ENCODE data around the gene TADA3. TPM values are rescaled to one million over a fixed set of nuclear protein-coding genes. Genes with fewer than 3 reads are reported as not detected.
A peak's percentile ranks its signal among the peaks of the same experiment; 100 is the strongest.

TADA3 gene
- total RNA-seq, 1 experiment from 2014 or later: 83.8 TPM

GRCh38 chr3:9815986-9816385 is 23.7 kb upstream of the TADA3 start:
- H3K4me3 ChIP-seq: no peak overlapping the region
- no peak for DNase-seq
- H3K27me3 ChIP-seq: no peaks in the 10 kb centered on the region
- no peaks in the 10 kb centered on the region for H3K9me3 ChIP-seq
- H3K36me3 ChIP-seq: no peaks in the 10 kb centered on the region

GRCh38 chr3:9812870-9813483 is 20.7 kb upstream of the TADA3 start:
- Histone ChIP-seq H3K4me3 (no peak overlapping the region), H3K36me3 (no peaks in the 10 kb centered on the region), H3K9me3 (no peaks in the 10 kb centered on the region), H3K27me3 (no peaks in the 10 kb centered on the region)
- no peak for DNase-seq

GRCh38 chr3:9810846-9811245 is 18.6 kb upstream of the TADA3 start:
- no peaks in the 10 kb centered on the region for H3K27me3 ChIP-seq
- H3K36me3 ChIP-seq: peaks cover 4% of the 10 kb centered on the region; the same call in 1 of the 2 replicates
- H3K4me3 ChIP-seq: no peak overlapping the region
- H3K9me3 ChIP-seq: no peaks in the 10 kb centered on the region
- no peak for DNase-seq

GRCh38 chr3:9810433-9810770 is 18.1 kb upstream of the TADA3 start:
- H3K4me3 ChIP-seq: peak overlapping the region; percentile 42
- DNase-seq: no peak
- H3K27me3 ChIP-seq: no peaks in the 10 kb centered on the region
- peaks cover 9% of the 10 kb centered on the region; the same call in 1 of the 2 replicates for H3K36me3 ChIP-seq
- H3K9me3 ChIP-seq: no peaks in the 10 kb centered on the region

- Histone ChIP-seq H3K9me3 (no peaks in the 10 kb centered on the region), H3K27me3 (no peaks in the 10 kb centered on the region), H3K4me3 (peak within 1 kb of the TSS; percentile 42), H3K36me3 (peaks cover 14% of the 10 kb centered on the region; the same call in 1 of the 2 replicates)
- DNase-seq: peak; percentile 71
Observed at GRCh38 chr3:9809615-9810432, 17.6 kb upstream of the TADA3 start, which contains the start of gene TTLL3. TSS of gene TTLL3 (plus strand) at chr3:9810262. CDS start at chr3:9810662, 400 bp downstream.

- no peaks in the 10 kb centered on the region for H3K9me3 ChIP-seq
- H3K27me3 ChIP-seq: no peaks in the 10 kb centered on the region
- H3K36me3 ChIP-seq: peaks cover 19% of the 10 kb centered on the region
- no peak for DNase-seq
- H3K4me3 ChIP-seq: peak overlapping the region; percentile 42
Observed at GRCh38 chr3:9809239-9809614, 17.0 kb upstream of the TADA3 start.

- no peak for DNase-seq
- no peaks in the 10 kb centered on the region for H3K9me3 ChIP-seq
- no peak overlapping the region for H3K4me3 ChIP-seq
- H3K36me3 ChIP-seq: peaks cover 26% of the 10 kb centered on the region
- H3K27me3 ChIP-seq: no peaks in the 10 kb centered on the region
Observed at GRCh38 chr3:9808345-9809037, 16.2 kb upstream of the TADA3 start.

- Histone ChIP-seq H3K9me3 (no peaks in the 10 kb centered on the region), H3K4me3 (no peak overlapping the region), H3K36me3 (peaks cover 30% of the 10 kb centered on the region), H3K27me3 (no peaks in the 10 kb centered on the region)
- no peak for DNase-seq
Observed at GRCh38 chr3:9807981-9808344, 15.7 kb upstream of the TADA3 start.

GRCh38 chr3:9806688-9807589 is 14.7 kb upstream of the TADA3 start:
- Histone ChIP-seq H3K4me3 (no peak overlapping the region), H3K36me3 (peaks cover 30% of the 10 kb centered on the region), H3K9me3 (no peaks in the 10 kb centered on the region), H3K27me3 (no peaks in the 10 kb centered on the region)
- DNase-seq: no peak

GRCh38 chr3:9806137-9806536 is 13.9 kb upstream of the TADA3 start:
- DNase-seq: no peak
- H3K9me3 ChIP-seq: no peaks in the 10 kb centered on the region
- H3K36me3 ChIP-seq: peaks cover 37% of the 10 kb centered on the region
- H3K4me3 ChIP-seq: no peak overlapping the region
- H3K27me3 ChIP-seq: no peaks in the 10 kb centered on the region

GRCh38 chr3:9804996-9805395 is 12.7 kb upstream of the TADA3 start:
- Histone ChIP-seq H3K36me3 (peaks cover 43% of the 10 kb centered on the region), H3K9me3 (no peaks in the 10 kb centered on the region), H3K27me3 (no peaks in the 10 kb centered on the region), H3K4me3 (no peak overlapping the region)
- no peak for DNase-seq

- no peak overlapping the region for H3K4me3 ChIP-seq
- H3K9me3 ChIP-seq: no peaks in the 10 kb centered on the region
- DNase-seq: no peak
- no peaks in the 10 kb centered on the region for H3K27me3 ChIP-seq
- peaks cover 48% of the 10 kb centered on the region for H3K36me3 ChIP-seq
Observed at GRCh38 chr3:9803494-9803893, 11.2 kb upstream of the TADA3 start.

- no peak for DNase-seq
Observed at GRCh38 chr3:9800529-9800928, 8.3 kb upstream of the TADA3 start.

GRCh38 chr3:9797196-9797945 is 5.1 kb upstream of the TADA3 start:
- no peak for DNase-seq

More at GRCh38 chr3:9800529-9800928, 8.3 kb upstream of the TADA3 start:
- H3K36me3 ChIP-seq: peaks cover 52% of the 10 kb centered on the region
- H3K27me3 ChIP-seq: no peaks in the 10 kb centered on the region
- no peak overlapping the region for H3K4me3 ChIP-seq
- no peaks in the 10 kb centered on the region for H3K9me3 ChIP-seq

GRCh38 chr3:9795207-9795606 is 2.9 kb upstream of the TADA3 start:
- no peaks in the 10 kb centered on the region for H3K9me3 ChIP-seq
- no peaks in the 10 kb centered on the region for H3K27me3 ChIP-seq
- no peak overlapping the region for H3K4me3 ChIP-seq
- no peak for DNase-seq
- peaks cover 22% of the 10 kb centered on the region for H3K36me3 ChIP-seq

More at GRCh38 chr3:9797196-9797945, 5.1 kb upstream of the TADA3 start:
- H3K27me3 ChIP-seq: no peaks in the 10 kb centered on the region
- H3K4me3 ChIP-seq: no peak overlapping the region
- H3K9me3 ChIP-seq: no peaks in the 10 kb centered on the region
- H3K36me3 ChIP-seq: peaks cover 32% of the 10 kb centered on the region

GRCh38 chr3:9794400-9794799 is 2.1 kb upstream of the TADA3 start:
- Histone ChIP-seq H3K4me3 (no peak overlapping the region), H3K9me3 (no peaks in the 10 kb centered on the region), H3K27me3 (no peaks in the 10 kb centered on the region), H3K36me3 (peaks cover 15% of the 10 kb centered on the region)
- DNase-seq: no peak

Data from MG63 (cell line).